HG03108 (cell line): Measurements from ENCODE around the gene CPTP.

Source experiments
- ATAC-seq: cut with Tn5 transposase; IDR thresholded peaks from one replicate; pipeline ENCODE4 v1.9.1; 2021; ENCODE audit warnings: moderate library complexity; ENCODE audit not compliant: unreplicated experiment

The CPTP gene

DNA sequence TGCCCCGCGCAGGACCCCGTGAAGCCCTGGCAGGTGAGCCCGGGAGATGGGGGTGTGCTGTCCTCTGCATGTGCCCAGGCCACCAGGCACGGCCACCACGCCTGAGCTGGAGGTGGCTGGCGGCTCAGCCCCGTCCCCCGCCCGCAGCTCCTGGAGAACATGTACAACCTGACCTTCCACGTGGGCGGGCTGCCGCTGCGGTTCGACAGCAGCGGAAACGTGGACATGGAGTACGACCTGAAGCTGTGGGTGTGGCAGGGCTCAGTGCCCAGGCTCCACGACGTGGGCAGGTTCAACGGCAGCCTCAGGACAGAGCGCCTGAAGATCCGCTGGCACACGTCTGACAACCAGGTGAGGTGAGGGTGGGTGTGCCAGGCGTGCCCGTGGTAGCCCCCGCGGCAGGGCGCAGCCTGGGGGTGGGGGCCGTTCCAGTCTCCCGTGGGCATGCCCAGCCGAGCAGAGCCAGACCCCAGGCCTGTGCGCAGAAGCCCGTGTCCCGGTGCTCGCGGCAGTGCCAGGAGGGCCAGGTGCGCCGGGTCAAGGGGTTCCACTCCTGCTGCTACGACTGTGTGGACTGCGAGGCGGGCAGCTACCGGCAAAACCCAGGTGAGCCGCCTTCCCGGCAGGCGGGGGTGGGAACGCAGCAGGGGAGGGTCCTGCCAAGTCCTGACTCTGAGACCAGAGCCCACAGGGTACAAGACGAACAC is 8.3 kb downstream of the CPTP start:
- no peak for ATAC-seq

DNA sequence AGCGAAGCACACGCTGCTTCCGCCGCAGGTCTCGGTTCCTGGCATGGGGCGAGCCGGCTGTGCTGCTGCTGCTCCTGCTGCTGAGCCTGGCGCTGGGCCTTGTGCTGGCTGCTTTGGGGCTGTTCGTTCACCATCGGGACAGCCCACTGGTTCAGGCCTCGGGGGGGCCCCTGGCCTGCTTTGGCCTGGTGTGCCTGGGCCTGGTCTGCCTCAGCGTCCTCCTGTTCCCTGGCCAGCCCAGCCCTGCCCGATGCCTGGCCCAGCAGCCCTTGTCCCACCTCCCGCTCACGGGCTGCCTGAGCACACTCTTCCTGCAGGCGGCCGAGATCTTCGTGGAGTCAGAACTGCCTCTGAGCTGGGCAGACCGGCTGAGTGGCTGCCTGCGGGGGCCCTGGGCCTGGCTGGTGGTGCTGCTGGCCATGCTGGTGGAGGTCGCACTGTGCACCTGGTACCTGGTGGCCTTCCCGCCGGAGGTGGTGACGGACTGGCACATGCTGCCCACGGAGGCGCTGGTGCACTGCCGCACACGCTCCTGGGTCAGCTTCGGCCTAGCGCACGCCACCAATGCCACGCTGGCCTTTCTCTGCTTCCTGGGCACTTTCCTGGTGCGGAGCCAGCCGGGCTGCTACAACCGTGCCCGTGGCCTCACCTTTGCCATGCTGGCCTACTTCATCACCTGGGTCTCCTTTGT is 9.1 kb downstream of the CPTP start:
- no peak for ATAC-seq

DNA sequence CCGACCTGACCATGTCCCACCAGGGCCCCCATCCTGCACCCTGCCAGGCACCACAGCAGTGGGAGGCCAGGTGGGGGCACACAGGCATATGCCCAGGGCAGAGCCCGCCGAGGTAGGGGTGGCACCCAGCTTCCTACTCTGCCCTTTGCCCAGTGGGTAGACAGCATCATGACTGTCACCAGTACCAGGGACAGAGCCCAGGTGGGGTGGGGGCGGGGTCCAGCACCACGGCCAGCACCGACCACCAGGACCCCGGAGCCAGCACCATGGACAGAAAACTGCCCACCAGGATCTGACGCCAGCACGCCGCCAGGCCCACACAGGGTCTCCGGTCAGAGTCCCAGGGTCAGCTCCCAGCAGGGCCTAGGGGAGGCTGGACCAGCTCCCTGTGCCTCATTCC is 10.2 kb downstream of the CPTP start:
- no peak for ATAC-seq

DNA sequence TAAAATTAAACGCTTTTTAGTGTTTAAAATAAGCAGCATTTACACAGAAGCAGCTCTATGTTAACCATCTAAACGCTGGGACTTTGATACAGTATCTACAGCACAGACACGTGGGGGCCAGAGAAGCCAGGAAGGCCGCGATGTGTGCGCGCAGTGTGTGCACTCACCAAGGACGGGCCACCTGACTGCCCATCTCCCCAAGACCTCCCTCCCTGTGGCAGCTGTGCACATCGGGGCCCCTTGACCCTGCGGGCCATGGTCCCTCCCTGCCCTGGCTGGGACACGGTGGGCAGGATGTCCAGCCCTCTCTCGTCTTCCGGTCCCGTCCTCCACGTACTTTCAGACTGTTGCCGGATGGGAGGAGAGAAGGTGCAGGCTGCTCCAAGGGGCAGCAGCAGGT is 10.7 kb downstream of the CPTP start:
- ATAC-seq: no peak

DNA sequence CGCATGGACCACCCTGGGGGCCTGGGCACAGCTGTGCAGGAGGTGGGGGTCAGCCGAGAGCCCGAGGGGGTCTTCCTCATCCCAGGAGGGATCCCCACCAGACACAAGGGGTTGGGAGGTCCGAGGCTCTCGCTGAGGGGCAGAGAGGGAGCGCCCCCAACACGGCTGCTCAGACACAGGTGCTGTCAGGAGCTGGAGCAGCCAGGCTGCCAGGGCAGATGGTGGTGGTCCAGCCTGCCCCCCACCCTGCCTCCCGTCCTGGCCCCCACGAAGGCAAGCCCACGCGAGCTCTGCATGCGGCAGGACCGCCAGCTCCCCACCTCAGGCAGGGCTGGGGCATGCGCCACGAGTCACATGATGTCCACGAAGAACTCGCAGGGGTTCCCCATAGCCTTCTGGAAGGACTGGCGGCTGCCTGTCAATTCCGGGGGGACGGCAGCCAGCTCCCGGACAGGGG is 11.2 kb downstream of the CPTP start:
- no peak for ATAC-seq

DNA sequence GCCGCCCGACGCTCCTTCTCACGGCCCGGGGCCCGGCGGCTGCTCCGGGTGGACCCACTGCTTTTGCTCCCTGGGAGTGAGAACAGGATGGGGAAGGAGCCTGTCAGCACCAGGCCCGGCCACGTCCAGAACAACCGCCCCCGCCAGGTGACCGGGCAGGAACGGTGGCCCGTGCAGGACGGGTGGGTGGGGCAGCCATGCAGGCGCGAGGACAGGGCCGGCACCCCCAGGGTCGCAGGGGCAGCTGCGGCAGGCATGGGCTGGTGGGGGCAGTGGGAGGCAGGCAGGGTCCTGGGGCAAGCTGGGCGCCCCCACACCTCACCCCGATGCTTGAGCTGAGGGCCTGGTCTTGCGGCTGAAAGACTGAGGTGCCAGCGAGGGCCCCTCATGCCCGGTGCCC is 11.8 kb downstream of the CPTP start:
- ATAC-seq: no peak

DNA sequence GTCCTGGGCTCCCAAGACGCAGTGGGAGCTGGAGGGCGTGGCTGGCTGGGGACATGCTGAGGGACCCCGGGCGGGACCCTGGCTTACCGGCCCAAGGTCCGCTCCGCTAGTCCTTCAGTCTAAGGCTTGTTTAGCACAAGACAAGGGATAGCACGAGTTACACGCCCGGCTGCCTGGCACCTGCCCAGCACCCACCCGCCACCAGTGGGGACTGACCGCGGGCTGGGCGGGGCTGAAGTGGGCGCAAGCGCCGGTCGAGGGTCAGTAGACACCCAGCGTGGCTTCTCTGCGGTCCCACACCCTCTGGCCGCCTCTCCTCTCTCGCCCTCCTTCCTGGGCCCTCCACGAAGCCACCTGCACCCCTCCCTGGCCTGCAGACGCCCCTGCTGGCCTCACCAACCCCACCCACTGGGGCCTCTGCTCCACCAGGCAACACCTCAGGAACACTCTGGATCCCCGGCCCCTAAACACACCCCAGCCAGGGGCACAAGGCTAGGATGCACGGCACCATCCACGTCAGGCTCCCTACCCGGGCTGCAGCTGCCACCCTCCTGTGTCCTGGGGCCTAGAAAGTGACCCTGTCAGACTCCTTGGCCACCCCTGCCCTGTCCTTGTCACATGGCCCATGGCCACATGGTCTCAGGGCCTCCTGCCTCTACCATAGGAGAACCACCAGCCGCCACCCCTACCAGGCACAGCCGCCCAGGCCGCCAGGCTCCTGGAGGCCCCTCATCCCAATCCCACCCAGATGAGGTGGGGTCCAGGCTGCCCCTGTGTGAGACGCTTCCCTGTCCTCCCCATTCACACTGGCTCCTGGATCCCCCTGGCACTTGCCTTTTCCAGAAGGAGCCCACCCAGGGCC is 12.6 kb downstream of the CPTP start:
- no peak for ATAC-seq

DNA sequence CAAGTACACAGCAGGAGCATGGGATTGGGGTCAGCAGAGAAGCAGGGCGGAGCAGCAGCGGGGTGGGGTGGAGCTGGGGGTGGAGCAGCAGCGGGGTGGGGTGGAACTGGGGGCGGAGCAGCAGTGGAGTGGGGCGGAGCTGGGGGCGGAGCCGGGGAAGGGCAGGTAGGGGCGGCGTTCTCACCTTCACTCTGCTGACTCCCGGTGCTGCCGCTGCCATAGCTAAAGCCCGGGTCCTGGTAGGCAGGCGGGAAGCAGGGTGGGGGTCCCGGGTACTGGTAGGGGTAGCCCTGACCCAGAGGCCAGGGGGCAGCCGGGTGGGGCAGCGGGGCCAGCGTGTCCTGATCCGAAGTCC is 13.2 kb downstream of the CPTP start:
- ATAC-seq: no peak

DNA sequence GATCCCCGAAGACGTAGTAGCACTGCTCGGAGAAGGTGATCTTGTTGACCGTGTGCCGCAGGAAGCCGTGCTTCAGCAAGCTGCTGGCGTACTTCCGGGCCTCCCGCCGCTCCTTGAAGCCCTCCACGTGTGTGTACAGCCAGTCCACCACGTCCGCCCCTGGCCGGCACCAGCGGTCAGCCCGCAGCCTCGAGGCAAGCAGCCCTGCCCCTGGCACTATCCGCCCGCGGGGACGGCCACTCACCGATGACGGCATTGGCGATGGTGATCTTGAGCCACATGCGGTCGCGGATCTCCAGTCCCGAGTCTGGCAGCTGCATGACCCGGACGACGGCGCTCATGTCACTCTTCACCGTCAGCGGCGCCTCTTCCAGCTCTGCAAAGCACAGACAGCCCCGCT is 13.7 kb downstream of the CPTP start:
- ATAC-seq: no peak

DNA sequence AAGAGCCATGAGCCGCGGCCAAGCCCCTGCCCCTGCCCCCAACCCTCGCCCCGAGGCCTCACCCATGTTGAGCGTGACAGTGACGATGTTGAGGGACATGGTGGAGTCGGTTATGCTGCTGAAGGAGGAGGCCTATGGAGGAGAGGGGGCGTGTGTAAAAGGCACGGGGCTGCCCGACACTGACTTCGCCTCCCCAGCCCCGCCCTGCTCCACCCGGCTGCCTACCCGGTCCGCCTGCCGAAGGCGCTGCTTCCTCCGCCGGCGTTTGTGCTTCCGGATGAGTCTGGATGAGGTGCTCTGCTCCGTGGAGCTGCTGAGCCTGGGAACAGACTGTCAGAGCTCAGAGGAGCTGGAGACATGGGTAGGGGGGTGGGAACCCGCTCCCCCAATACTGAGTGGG is 15.6 kb downstream of the CPTP start:
- no peak for ATAC-seq

DNA sequence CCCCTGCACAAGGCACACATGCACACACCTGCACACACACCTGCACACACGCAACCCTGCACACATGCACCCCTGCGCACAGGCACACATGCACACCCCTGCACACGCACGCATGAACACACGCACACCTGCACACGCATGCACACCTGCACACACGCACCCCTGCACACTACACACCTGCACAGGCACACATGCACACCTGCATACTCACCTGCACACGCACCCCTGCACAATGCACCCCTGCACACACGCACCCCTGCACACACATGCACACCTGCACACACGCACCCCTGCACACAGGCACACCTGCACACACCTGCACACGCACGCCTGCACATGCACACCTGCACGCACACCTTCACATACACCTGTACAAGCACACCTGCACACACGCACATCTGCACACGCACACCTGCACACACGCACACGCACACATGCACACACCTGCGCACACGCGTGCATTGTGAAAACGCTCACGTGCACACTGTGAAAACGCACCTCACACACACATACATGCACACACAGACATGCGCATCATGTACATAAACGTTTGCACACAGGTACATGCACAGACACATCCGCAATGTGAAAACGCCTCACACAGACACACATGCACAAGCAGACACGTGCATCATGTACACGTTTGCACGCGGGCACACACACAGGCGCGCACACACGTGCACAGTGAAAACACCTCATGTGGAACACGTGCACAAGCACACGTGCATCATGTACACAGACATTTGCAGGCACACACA is 16.4 kb downstream of the CPTP start:
- no peak for ATAC-seq

DNA sequence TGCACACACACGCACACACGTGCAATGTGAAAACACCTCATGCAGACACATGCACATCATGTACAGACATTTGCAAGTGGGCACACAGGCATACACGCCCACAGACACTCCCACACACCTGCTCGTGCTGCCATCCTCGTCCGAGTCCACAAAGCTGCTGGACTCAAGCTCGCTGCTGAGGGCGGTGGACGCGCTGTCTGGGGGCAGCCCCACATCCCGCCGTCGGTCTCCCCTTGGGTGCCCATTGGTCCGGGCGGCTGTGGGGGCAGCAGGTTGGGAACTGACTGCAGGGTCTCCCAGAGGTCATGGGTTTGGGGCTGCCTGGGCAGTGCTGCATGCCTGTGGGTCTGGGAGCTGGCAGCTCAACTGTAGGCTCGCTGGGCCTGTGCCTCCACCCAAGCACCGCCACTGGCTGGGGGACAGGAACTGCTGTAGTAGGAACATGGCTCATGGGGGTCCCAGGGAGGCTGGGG is 17.0 kb downstream of the CPTP start:
- ATAC-seq: no peak

DNA sequence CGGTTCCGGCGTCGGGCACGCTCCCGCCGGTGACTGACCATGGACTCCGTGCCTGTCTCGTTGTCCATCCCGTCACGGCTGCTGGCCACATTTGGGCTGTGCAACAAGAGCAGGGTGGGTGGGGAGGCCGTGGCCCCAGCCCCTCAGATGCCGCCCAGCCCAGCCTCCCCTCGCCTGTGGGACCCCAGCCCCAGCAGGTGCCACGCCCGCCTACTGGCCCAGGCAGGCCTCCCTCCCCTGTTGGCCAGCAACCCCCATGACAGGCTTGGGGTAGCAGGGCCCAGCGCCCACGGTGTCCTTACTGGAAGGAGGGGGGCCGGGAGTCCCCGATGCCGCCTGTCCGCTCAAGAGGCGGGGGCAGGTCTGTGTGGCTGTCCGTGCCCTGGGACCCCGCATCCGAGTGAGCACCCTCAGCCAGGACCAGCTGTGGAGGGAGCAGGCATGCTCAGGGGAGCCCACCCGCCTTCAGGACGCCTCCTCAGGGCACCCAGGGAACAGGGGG is 17.5 kb downstream of the CPTP start:
- ATAC-seq: no peak

DNA sequence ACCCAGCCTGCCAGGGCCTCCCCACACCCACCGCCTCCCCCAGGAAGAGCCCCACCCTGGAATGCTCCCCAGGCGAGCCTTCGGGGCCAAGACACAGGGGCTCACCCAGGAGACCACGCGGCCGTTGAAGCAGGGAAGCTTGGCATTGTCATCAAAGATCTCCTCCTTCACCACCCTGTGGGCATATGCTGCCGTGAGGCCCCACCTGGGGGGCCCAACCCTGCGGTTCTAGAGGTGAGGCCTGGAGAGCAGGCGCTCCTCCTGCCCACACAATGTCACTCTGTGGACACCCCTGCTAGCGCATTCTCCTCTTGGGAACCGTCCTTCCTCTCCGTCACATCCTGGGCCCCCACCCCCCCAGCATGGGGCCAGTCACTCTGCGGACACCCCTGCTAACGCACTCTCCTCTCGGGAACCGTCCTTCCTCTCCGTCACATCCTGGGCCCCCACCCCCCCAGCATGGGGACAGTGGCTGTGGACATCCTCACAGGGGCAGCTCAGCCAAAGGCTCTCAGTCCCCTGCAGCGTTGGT is 18.0 kb downstream of the CPTP start:
- no peak for ATAC-seq

DNA sequence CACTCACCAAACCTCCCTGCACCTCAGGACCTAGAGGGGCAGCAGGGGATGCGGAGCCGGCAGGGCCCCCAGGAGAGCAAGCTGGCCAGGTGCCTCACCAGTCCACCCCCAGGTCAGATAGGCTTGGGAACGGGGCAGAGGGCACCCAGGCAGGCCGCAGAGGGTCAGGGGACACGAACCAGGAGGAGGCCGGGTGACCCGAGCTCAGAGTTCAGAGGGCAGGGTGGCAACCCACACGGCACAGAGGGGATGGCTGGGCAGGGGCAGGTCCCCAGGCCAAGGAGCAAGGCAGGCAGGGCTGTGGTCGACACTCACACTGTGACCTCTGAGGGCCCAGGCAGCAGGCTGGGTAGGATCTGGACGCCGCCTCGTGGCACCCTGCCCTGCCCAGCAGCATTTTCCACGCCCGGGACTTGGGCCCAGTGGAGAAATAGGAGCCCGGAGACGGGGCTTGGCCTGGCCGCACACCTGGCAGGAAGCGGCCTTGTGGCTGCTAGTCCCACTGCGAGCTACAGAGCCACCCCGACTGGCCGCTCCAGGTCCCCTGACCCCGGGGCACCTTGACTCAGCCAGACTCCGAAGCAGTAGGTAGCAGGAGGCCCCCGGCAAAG is 19.3 kb downstream of the CPTP start:
- no peak for ATAC-seq

DNA sequence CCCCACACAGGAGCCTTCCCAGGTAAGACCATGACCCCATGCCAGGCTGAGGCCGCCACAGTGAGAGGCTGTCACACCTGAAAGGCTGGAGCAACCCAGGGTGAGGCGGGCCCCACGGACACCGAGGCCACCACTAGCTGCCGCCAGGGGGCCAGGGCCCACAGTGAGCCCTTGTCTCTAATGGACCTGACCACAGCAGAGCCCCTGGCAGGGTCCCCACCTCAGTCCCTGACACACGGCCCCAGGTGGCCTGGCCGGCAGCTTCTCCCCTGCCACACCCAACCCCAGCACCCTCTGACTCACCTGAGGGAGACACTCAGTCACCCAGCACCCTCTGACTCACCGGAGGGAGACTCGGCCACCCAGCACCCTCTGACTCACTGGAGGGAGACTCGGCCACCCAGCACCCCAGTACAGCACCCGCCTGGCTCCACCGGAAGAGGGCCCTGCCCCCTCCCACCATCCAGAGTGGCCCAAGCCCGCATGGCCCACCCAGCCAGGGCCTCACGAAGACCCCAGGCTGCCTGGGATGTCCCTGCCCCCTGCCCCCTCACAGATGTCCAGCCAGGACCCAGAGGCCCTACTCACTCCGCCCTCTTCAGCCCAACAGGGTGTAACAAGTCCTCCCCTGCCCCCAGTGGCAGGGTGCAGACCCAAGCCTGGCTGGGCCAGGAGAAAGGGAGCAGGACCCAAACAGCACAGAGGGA is 20.2 kb downstream of the CPTP start:
- ATAC-seq: no peak

DNA sequence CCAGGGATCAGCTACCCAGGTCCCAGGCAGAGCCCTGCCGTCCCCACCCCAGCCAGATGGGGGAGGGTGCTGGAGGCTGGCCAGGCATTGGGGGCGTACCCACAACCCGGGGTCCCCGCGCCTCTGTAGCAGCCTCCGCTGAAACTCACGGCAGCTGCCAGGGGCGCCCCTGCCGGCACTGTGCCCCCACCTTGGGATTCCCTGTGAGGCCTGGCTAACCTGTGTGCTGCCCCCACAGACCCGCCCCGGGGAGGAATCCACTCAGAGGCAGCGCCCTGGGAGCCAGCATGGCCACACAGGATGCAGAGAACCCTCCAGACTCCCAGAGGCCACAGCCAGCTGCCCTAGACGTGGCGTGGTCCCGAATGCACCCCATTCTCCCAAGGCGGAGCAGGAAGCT is 20.8 kb downstream of the CPTP start:
- no peak for ATAC-seq

DNA sequence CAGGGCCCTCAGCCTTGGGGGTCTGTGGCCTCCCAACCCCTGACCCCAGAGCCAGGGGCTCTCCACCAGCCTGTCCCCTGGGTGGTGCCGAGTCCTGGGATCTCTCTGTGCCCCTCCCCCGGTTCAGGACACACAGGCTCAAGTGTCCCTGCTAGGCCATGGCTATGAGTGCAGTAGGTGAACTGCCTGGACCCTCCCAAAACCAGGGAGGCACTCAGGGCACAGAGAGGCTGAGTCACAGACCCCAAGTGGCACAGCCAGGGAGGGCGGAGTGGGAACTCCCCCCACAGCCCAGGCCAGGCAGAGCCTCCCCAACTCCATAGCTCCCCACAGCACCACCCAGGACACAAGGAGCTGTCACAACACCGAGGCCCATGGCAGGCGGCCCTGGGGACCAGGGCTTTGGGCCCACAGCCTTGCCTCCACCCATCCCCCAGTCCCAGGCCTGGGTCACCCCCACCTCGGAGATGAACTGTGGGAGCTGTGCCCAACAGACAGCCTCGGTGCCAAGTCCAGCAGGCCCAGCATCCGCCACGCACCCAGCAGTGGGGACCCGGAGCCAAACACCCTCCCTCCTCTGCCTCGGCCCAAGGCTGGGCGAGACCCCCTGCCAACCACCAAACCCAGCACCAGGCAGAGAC is 21.4 kb downstream of the CPTP start:
- no peak for ATAC-seq

DNA sequence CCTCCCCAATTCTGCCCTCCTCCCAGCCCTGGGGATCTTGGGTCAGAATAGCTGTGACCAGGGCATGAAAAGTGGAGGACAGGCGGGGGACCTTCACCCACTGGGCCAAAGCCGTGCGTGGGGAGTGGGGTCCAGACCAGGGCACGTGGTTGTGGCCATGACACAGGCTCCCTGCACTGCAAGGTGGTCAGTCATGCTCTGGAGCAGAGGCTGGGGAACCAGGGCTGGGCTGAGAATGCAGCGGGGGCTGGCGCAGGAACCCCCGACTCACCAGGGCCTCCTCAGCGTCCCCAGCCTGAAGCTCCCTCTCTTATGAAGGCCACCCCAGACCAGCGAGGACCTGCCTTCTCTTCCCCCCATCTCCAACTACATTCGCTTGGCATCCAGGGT is 21.9 kb downstream of the CPTP start:
- ATAC-seq: no peak
